Subcutaneous adipose tissue (tissue), 4 donors: ENCODE data around the gene ROGDI. TPM values are rescaled to one million over a fixed set of nuclear protein-coding genes. Genes with fewer than 3 reads are reported as not detected.

ENCODE experiments used
- total RNA-seq, 4 donors: library from RNA; depleted of rRNA; stranded (reverse); fragments of >200 nt; gene quantifications; one replicate each; pipeline ENCODE4 v1.1.0, GENCODE V29; 2016
- TF ChIP-seq, protein P1 (sequence below): fragments of 450-650 bp; IDR thresholded peaks from one replicate; pipeline ENCODE4 v1.5.1; 2016; ENCODE audit warnings: low read depth, mild to moderate bottlenecking, control low read depth, antibody characterized with exemption, moderate library complexity

The ROGDI gene, protein sequence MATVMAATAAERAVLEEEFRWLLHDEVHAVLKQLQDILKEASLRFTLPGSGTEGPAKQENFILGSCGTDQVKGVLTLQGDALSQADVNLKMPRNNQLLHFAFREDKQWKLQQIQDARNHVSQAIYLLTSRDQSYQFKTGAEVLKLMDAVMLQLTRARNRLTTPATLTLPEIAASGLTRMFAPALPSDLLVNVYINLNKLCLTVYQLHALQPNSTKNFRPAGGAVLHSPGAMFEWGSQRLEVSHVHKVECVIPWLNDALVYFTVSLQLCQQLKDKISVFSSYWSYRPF
- total RNA-seq, result 1 to 10 TPM; 4.2 to 8.8 (median 5.5) TPM

DNA sequence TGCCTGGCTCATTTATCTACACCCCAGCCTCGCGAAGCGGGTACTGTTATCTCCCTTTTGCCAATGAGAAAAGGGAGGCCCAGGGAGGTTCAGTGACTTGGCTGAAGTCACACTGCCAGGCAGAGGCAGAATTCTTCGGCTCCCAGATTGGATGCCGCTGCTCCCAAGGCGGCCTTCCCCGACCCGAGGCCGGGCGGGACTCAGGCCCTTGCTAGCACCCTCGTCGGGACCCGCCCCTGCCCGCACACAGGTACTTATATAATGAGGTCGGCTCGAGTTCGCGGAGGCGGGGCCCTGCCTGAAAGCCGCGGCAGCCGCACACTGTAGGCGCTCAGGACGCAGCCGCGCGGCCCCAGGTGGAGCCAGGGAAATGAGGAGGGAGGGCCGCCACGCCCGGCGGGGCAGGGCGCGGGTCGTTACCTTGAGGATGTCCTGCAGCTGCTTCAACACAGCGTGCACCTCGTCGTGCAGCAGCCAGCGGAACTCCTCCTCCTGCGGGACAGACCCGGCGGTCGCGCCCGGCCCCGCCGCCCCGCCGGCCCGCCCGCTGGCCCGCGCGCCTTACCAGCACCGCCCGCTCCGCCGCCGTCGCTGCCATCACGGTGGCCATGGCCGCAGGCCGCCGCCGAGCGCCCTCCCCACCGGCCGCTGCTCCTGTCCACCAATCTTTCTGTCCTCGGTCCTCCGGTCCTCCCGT, at the start of gene ROGDI:
TSS of gene ROGDI (minus strand) at position 672 of the 697 bp plus-strand sequence. CDS start at position 610, 62 bp downstream.
- TF ChIP-seq, protein P1, sequence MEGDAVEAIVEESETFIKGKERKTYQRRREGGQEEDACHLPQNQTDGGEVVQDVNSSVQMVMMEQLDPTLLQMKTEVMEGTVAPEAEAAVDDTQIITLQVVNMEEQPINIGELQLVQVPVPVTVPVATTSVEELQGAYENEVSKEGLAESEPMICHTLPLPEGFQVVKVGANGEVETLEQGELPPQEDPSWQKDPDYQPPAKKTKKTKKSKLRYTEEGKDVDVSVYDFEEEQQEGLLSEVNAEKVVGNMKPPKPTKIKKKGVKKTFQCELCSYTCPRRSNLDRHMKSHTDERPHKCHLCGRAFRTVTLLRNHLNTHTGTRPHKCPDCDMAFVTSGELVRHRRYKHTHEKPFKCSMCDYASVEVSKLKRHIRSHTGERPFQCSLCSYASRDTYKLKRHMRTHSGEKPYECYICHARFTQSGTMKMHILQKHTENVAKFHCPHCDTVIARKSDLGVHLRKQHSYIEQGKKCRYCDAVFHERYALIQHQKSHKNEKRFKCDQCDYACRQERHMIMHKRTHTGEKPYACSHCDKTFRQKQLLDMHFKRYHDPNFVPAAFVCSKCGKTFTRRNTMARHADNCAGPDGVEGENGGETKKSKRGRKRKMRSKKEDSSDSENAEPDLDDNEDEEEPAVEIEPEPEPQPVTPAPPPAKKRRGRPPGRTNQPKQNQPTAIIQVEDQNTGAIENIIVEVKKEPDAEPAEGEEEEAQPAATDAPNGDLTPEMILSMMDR, result no peak

DNA sequence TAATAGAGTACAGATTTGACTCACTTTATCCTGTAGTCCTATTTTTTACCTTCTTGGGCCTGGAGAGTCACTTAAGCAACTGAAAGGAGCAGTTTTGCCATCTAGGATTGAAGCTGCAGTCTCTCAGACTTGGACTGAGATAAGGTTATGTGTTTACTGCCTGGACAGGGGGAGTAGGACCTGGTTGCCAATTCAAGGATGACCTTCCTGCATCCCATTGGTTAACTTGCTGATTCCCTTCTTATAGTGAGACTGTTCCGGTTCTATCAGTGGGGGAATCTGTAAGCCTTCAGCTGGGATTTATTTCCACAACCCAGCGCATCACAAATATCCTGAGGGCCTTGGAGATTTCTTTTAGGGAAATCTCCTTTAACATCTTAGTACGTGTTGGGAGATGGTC, 47.8 kb upstream of the ROGDI start:
- TF ChIP-seq, protein P1, result no peak

DNA sequence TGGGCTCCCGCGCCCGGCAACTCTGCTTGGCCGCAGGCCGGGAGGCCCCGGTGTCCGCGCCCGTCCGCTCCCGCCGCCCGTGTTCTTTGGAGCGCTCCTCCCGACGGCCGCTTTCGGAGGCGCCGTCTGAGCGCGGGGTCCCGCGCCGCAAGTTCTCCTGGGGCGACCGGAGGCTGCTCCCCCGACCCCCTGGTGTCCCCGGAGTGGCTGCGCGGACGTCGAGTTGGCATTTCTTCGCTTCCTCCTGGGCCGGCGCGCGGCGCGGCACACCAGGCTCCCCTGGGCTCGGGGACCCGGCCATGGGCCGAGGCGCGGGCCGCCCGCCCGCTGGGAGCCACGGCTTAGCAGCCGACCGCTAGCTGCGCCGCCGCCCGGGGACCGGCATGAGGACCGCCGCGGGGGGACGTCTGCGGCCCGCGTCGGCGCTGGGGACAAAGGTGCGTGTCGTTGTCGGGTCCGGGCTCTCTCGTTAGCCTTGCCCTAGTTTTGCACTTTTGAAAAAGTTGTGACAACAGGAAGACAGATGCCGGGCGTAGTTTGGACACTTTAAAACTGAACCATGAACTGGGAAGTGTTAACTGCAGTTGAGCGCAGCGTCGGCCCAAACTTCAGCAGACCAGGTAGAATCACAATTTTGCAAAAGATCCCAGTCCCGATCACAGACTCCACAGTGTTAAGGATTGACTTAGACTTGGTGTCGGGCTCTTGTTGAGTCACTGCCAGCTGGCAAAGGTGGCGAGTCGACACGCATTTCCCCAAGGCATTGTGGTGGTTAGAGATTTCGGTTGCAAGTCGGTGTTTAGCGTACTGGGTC, 45.5 kb upstream of the ROGDI start:
- TF ChIP-seq, protein P1, result no peak

DNA sequence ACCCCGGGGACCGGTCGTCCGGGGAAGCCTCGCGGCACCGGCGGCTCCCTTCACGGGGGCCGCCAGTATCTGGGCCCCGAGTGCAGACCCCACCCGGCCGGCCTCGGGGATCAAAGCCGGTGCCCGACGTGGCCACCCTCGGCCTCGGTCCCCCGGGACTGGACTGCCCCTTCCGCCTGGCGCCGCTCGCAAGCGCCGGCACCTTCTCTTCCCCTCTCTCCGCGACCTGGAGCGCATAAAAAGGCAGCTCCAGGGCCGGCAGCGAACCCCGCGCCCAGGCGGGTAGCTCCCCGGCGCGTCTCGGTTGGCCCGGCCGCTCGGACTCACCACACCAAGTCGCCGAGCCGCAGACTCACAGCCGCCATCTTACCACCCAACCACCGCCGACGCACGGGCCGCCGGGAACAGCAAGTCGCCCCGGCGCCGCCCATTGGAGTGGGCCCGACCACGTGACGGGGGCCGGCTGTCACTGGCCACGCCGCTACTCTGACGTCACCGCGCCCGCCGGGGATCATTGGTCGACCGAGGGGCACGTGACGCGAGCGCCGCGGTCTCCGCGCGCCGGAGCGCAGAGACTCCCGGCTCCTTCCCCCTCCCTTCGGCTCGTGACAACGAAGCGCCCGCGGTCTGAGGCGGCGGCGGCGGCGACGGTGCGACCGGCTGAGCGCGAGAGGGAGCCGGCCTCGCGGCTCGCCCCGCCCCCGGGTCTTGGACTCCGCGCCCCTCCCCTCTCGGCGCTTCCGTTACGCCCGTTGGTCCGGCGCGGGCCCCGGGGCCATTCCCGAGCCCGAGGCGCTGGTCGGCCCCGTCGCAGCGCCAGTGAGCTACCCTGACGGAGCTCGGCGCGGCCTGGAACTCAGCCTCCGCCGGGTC, 44.7 kb upstream of the ROGDI start, which contains the start of the genes GLYR1 and UBN1:
TSS of gene GLYR1 (minus strand) at position 388 of the 873 bp plus-strand sequence. CDS start at position 365, 23 bp downstream.
TSS of gene UBN1 (plus strand) at position 581 of the 873 bp plus-strand sequence. CDS start 5,437 bp downstream, outside the sequence.
- TF ChIP-seq, protein P1, result no peak

DNA sequence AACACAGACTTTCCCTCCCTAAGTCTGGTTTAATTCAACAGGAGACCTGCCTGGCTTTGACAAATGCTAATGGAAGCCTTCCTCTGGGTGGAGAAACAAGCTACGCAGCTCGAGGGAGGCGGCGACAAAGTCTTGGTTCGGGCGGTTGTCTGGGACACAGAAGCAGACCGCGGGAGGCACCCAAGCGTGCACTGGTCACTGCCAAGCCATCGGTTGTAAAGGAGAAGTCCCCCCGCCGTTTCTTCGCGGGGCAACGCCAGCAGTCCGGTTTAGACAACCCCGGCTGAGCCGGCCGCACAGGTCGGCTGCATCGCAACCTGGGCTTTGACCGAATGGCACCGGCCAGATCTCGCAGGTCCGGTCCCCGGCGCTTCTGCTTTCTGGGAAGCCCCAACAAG, 44.1 kb upstream of the ROGDI start:
- TF ChIP-seq, protein P1, result no peak

DNA sequence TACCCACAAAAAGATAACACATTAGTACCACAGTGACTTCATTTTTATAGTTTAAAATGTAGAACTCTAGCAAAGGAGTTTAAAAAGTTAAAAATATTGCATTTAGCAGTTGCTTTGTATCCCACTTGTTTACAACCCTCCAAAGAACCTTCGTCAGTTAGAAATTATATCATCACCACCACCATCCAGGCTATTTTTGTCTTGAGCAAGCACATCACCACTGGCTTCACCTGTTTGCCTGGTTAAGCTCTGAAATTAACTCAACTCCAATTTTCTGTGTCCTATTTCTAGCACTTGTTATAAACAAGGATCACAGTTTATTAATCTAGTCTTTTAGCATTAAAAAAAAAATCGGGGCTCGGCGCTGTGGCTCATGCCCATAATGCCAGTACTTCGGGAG, 38.6 kb upstream of the ROGDI start:
- TF ChIP-seq, protein P1, result no peak
